ENCODE measurements around the gene PIK3R6.

DNA sequence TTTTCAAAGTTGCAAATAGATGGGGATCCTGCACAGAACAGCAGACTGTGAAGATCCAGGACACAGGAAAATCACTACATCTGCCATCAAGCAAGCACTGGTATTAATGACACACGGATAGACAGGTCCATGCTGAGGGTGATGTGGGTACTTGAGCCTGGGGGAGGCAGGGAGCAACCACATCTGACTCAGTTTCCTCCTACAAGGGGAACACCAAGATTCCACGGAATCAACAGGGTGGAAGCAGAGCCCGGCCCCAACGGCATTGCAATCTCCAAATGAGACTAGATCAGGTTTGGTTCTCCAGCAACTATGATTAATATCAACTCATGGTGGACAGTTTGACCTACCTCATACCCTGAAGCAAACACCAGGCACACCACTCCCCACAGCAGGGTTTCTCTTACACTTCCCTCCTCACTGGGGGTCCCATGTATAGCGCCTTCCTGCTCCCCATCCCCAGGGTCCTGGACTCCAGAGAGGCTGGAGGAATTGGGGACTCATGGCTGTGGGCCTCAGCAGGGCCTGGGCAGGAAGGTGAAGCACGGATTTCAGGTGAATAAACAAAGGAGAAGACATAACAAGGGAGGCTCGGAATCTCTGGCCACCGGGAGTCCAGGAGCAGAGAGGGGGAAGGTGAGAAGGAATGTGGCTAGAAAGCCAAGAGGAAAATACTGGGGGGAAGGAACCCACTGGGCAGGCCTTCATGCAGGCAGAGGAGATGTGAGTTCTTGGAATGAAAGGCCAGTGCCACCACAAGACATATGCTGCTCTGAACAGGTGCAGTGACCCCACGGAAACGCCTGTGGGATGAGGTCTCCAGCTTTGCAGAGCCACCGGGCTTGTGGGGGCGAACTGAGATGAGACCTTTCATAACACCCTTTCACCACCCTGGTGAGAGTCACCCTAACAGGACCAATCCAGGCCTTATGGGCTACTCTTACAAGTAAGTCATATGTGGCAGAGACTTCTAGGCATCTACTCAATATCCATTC, 29.5 kb upstream of the PIK3R6 start:
- TF ChIP-seq, protein P1, sequence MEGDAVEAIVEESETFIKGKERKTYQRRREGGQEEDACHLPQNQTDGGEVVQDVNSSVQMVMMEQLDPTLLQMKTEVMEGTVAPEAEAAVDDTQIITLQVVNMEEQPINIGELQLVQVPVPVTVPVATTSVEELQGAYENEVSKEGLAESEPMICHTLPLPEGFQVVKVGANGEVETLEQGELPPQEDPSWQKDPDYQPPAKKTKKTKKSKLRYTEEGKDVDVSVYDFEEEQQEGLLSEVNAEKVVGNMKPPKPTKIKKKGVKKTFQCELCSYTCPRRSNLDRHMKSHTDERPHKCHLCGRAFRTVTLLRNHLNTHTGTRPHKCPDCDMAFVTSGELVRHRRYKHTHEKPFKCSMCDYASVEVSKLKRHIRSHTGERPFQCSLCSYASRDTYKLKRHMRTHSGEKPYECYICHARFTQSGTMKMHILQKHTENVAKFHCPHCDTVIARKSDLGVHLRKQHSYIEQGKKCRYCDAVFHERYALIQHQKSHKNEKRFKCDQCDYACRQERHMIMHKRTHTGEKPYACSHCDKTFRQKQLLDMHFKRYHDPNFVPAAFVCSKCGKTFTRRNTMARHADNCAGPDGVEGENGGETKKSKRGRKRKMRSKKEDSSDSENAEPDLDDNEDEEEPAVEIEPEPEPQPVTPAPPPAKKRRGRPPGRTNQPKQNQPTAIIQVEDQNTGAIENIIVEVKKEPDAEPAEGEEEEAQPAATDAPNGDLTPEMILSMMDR (IDR thresholded peaks at IDR 0.05; ENCODE audit: low read depth, low read length), result no peak
- no peak for TF ChIP-seq POLR2A (IDR thresholded peaks at IDR 0.05; ENCODE audit: extremely low read depth, insufficient read length)
- no peak for TF ChIP-seq MYC (IDR thresholded peaks at IDR 0.05; ENCODE audit: low read depth, low read length)
- TF ChIP-seq, protein P2, sequence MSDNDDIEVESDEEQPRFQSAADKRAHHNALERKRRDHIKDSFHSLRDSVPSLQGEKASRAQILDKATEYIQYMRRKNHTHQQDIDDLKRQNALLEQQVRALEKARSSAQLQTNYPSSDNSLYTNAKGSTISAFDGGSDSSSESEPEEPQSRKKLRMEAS (IDR thresholded peaks at IDR 0.05; ENCODE audit: low read depth, low read length), result no peak

Data from NB4 (cell line).